ENCODE results near the gene RNF2. TPM values are rescaled to one million over a fixed set of nuclear protein-coding genes. Genes with fewer than 3 reads are reported as not detected.

The RNF2 gene
- total and polyA plus RNA-seq, 3 donors from 2014 or later = 38.6 to 46.0 (median 38.9) TPM

DNA sequence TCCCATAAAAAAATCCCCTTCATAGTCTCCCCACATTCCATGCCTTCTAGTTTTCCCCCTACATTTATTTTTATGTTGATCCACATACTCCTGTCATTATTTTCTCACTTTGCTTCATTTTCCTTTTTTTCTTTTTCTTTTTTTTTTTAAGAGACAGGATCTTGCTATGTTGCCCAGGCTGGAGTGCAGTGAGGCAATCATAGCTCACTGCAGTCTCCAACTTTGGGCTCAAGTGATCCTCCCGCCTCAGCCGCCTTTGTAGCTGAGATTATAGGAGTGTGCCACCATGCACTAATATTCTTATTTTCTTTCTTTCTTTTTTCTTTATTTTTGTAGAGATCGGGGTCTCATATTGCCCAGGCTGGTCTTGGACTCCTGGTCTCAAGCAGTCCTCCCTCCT lies 7.8 kb downstream of the RNF2 start:
- no peak overlapping the region for H3K27ac ChIP-seq
- DNase-seq = no peak
- TF ChIP-seq CTCF (IDR thresholded peaks at IDR 0.05) (no peak), POLR2A (IDR thresholded peaks at IDR 0.05) (no peak)
- H3K9me3 ChIP-seq = no peaks in the 10 kb centered on the region
- whole genome bisulfite sequencing, 2 donors = 87 to 93% methylated on average over 3 of the region's 3 CpGs
- no peaks in the 10 kb centered on the region for H3K27me3 ChIP-seq
- intact Hi-C loops (cut with DNase I; ENCODE audit: low total_unique reads) = no loop called here
- H3K36me3 ChIP-seq (ENCODE audit: low read depth, missing control alignments) = no peaks in the 10 kb centered on the region
- H3K4me3 ChIP-seq = no peak overlapping the region
- peaks cover 7% of the 10 kb centered on the region for H3K4me1 ChIP-seq

DNA sequence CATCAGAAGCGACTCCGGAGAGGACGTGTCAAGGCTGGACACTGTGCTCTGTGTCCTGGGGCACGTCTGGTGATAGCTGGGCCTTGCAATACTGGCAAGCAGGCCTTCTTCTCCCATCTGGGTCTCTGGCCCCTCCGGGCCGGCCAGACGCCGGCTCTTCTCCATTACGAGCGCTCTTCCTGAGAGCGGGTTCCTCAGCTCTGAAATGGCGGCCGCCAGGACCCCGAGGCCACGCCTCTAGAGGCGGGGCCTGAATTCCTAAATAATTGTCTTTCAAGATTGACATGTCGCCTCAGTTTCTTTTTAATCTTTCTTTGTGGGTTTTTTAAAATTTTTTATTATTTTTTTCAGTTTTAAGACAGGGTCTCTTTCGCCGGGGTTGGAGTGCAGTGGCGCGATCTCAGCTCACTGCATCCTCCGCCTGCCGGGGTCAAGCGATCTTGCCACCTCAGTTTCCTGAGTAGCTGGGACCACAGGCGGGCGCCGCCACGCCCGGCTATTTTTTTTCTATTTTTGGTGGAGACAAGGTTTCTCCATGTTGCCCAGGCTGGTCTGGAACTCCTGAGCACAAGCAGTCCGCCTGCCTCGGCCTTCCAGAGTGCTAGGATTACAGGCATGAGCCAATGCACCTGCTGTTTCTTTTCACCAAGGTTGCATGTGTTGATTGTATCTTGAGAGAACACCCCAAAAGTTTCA lies 9.2 kb downstream of the RNF2 start:
- DNase-seq = peak; percentile 54
- Histone ChIP-seq H3K9me3 (no peaks in the 10 kb centered on the region), H3K36me3 (ENCODE audit: low read depth, missing control alignments) (no peaks in the 10 kb centered on the region), H3K27me3 (no peaks in the 10 kb centered on the region), H3K27ac (peak overlapping the region; percentile 26 to 28), H3K4me3 (peak overlapping the region; percentile 40 to 51), H3K4me1 (peaks cover 20% of the 10 kb centered on the region)
- intact Hi-C loops (cut with DNase I; ENCODE audit: low total_unique reads) = no loop called here
- 68 to 70% methylated on average over 31 of the region's 31 CpGs for WGBS, 2 donors
- TF ChIP-seq CTCF (IDR thresholded peaks at IDR 0.05) = no peak
- TF ChIP-seq POLR2A (IDR thresholded peaks at IDR 0.05) = no peak

- no peak for TF ChIP-seq CTCF (IDR thresholded peaks at IDR 0.05)
- TF ChIP-seq POLR2A (IDR thresholded peaks at IDR 0.05) = no peak
- 84 to 87% methylated on average over 2 of the region's 2 CpGs for WGBS, 2 donors
- peak overlapping the region; percentile 9 to 63 for H3K27ac ChIP-seq
Observed at GRCh38 chr1:185058110-185058509, 12.8 kb downstream of the RNF2 start.

DNA sequence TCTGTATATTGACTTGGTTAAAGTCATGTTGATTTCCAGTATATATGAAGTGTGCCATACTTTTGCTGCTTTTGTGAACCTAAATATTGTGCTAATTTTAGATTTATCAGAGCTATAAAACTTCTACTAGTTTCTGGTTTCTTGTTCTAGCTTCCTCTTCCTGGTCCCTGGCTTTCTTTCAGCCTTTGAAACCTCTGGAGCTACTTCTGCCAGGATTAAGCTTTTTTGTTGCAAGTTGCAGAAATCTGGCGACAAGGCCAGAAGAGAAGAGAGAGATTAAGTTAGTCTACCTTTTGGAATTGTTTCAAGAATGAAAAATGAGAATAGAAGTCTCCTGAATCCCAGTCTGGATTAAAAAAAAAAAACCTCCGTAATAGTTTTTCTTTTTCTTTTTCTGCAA lies 13.5 kb downstream of the RNF2 start:
- Histone ChIP-seq H3K27me3 (no peaks in the 10 kb centered on the region), H3K9me3 (no peaks in the 10 kb centered on the region), H3K27ac (peak overlapping the region; percentile 9 to 63), H3K36me3 (ENCODE audit: low read depth, missing control alignments) (no peaks in the 10 kb centered on the region), H3K4me3 (no peak overlapping the region), H3K4me1 (peaks cover 41% of the 10 kb centered on the region)
- intact Hi-C loops (cut with DNase I; ENCODE audit: low total_unique reads) = no loop called here
- WGBS, 2 donors = 31 to 39% methylated on average over 2 of the region's 2 CpGs
- no peak for TF ChIP-seq POLR2A (IDR thresholded peaks at IDR 0.05)
- no peak for TF ChIP-seq CTCF (IDR thresholded peaks at IDR 0.05)
- peak; percentile 64 for DNase-seq

More at GRCh38 chr1:185058110-185058509, 12.8 kb downstream of the RNF2 start:
- no peaks in the 10 kb centered on the region for H3K9me3 ChIP-seq
- intact Hi-C loops (cut with DNase I; ENCODE audit: low total_unique reads) = no loop called here
- H3K27me3 ChIP-seq = no peaks in the 10 kb centered on the region
- no peak overlapping the region for H3K4me3 ChIP-seq
- H3K36me3 ChIP-seq (ENCODE audit: low read depth, missing control alignments) = no peaks in the 10 kb centered on the region
- peaks cover 38% of the 10 kb centered on the region for H3K4me1 ChIP-seq
- DNase-seq = no peak
